ENCODE measurements around the gene CHFR.
A peak's percentile ranks its signal among the peaks of the same experiment; 100 is the strongest.
"Not testable (repeated sequence)": the region's sequence is repeated elsewhere in the genome, so short reads cannot be mapped to it uniquely, and the experiment has no call there.

The CHFR gene

DNA sequence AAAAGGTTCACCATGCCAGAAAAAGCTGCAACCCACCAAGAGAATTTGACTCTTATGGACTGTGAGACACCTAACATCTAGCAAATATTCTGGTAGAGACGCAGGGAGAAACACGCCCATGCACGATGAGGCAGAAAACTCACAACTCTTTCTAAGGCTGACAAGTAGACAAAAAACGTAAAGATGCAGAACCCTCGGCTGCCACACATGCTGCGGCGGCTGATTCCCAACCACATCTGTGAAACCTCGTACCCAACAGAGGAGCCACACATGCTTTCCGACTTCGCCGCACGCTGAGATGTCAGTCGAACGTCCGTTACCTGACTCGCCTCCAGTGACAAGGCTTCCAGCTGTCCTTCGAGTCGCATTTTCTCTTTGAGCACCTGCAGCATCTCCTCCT lies 80.5 kb downstream of the CHFR start:
- DNase-seq = no peak

GRCh38 chr12:132804426-132804861 lies 83.0 kb downstream of the CHFR start:
- peak; percentile 84 for DNase-seq

- no peak for DNase-seq
Observed at GRCh38 chr12:132803888-132804287, 83.5 kb downstream of the CHFR start.

GRCh38 chr12:132803125-132803524 lies 84.3 kb downstream of the CHFR start:
- DNase-seq = no peak

- DNase-seq = no peak
Observed at GRCh38 chr12:132801741-132802140, 85.7 kb downstream of the CHFR start.

DNA sequence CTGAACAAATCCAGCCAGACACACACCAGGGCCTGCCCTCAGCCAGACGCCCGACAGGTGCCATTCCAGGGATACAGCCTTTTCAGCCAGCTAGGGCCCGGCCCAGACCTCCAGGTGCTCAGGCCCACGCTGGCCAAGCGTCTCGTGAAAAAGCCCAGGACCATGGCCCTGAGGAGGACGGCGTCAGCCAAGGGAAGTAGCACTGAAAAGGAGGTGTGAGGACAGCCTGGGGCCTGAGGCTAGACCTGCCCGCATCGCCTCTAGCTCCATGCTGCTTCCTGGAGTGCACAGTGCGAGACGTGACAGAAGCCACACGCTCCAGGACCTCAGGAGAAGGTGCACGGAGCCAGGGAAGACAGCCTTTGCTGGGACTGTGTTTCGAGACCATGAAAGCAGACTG lies 88.6 kb downstream of the CHFR start:
- no peak for DNase-seq

DNA sequence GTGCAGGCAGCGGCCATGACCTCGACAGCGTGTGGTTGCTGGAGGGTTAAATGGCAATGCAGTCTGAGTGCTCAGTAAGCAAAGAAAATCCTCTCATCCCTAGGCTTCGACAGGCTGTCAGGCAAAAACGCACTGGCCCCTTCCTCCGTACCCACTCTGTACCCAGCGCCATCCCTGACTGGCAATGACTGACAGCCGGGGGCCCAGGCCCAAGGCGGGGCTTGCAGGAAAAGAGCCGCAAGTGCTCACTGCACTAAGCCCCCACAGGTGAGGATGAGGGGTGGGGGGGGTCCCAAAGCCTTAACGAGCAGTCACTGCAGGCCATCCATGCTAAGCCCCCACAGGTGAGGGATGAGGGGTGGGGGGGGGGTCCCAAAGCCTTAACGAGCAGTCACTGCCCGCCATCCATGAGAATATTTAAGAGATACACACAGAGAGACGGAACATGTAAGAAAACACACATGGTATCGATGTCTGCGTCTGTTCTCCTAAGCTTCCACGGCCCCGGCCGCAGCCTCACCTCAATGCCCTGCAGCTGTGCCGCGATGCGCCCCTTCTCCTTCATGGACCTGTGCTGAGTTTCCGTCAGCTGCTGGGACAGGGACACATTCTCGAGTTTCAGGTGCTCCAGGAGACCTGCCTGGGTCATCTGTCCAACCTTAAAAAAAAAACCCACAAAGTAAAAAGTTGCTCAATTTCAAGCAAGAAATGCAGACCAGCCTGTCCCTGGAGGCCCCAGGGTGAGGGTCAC lies 89.4 kb downstream of the CHFR start:
- no peak for DNase-seq

GRCh38 chr12:132795847-132796246 lies 91.6 kb downstream of the CHFR start:
- DNase-seq = no peak

- DNase-seq = not testable (repeated sequence)
Observed at GRCh38 chr12:132791940-132792339, 95.5 kb downstream of the CHFR start.

- no peak for DNase-seq
Observed at GRCh38 chr12:132789099-132789471, 98.3 kb downstream of the CHFR start.

DNA sequence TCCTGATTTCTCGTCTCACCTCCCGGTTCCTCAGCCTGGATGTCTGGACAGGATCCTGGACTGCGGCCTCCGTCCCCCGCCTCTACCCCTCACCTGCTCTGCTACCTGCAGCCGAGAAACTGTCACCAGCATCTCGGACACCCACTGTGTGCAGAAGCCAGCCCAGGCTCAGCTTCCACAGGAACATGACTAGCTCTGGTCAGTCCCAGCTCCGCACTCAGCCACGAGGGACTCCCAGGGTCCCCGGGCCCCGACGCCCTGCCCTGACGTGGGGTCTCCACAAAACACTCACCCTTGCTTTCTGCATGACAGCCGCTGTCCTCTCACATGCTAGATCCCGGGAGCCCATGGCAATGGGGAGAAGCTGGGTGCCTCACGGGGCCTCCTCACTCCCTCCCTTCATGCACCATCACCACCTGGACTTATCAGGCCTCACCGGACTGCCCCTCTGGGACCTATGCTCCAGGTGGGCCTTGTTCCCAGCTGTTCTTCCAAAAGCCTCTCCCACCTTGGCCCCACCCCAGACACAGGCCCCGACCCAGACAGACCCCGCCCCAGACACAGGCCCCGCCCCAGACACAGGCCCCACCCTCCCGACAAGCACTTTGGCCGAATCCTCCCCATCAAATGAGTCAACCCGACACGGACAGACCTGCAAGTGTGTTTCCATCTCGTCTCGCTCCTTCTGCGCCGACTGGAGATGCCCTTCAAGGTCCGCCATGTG lies 98.9 kb downstream of the CHFR start:
- DNase-seq = no peak

DNA sequence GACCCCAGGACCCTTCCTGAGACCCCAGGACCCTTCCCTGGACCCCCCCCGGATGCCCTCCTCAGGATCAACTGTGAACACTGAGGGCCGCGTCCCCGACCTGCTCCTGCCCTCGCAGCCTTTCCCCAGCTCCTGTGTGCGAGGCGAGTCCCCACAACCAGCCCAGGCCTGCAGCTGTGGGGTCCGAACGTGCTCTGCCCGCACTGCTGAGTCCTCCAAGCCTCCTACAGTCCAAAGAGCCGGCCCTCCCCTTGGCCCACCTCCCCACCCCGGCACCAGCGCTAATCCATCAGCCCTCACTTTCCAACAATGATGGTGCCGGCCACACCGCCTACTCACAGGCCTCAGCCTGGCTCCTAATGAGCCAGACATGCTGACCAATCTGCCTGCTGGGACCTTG lies 99.5 kb downstream of the CHFR start:
- no peak for DNase-seq

DNA sequence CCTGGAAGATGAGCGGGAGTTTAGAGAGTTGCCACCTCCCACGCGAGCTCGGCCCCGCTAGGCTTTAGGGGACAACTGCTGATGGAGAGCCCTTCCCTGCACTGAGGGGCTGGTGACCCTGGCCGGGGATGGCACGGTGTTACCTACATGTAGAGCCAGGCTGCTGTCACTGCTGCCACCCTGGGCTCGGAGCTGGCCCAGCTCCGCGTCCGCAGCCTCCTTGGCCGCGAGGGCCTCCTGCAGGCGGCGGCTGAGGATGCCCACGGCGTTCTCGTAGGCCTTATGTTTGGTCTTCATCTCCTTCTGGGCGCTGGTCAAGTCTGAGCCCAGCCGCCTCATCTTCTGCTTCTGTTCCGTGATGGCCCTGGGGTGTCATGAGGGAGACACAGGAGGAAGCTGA lies 101.2 kb downstream of the CHFR start:
- no peak for DNase-seq

DNA sequence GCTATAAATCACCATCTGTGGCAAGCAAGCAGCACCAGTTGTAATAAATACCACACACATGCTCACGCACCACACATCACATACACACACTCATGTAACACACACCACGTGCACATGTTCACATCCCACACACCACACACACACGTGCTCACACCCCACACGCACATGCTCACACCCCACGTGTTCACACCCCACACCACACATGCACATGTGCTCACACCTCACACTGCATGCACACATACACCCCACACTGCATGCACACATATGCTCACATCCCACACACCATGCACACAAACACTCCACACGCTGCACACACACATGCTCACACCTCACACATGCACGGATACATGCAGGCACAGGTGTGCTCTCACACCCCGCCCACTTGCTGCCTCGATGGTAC lies 102.8 kb downstream of the CHFR start:
- DNase-seq = no peak

DNA sequence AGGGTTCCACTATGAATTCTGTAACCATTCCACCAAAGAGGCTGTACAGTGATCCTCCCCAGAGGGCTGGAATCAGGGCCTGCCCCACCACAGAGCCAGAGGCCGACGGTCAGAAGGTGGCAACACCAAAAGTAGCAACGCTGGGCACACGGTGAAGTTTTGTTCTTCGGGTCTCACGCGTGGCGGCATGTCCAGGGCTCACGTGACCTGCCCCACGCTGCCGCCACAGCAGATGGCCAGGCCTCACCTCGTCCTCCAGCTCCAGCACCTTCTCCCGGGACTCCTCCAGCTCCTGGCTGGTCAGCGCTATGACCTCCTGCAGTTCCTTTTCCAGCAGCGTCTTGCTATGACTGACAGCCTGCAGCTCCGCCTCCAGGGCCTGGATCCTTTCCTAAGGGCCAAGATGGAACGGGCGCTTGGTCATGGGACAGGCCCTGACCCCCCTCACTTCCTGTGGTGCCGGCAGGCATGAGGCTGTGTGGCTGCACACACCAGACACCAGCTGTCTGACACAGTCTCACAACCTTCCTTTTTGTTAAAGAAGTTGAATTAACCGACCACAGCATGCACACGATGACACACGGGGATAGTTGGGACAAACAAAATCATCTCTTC lies 103.4 kb downstream of the CHFR start:
- no peak for DNase-seq
